Keratinocyte (primary cell): ENCODE measurements around the gene UNC119B. TPM values are rescaled to one million over a fixed set of nuclear protein-coding genes. Genes with fewer than 3 reads are reported as not detected.

Experiments
- DNase-seq: peaks from one replicate; pipeline ENCODE4 v3.0.0-alpha.2; 2011; ENCODE audit warnings: low read depth, missing footprints, low spot score
- FAIRE-seq: peaks from 2 replicates; lab custom pipeline; 2011; peaks lifted over from hg19 to GRCh38; lab: Jason Lieb, UNC
- H2AFZ ChIP-seq: 2 replicates; pipeline ENCODE4 v1.6.0; 2012; ENCODE audit warnings: low read length, control low read depth, inconsistent platforms; ENCODE audit not compliant: control insufficient read depth
- H3K27ac ChIP-seq: 2 replicates; pipeline ENCODE4 v1.5.1; 2011; ENCODE audit warnings: low read length; ENCODE audit not compliant: control insufficient read depth, insufficient read depth
- H3K27me3 ChIP-seq: 3 replicates; pipeline ENCODE4 v1.6.0; 2011; ENCODE audit warnings: low read length; ENCODE audit not compliant: control insufficient read depth, insufficient read depth; ENCODE audit errors: extremely low read depth
- H3K36me3 ChIP-seq, 2 experiments: 2 replicates in 1 of 2; 3 replicates in 1 of 2; pipeline ENCODE4 v1.5.1; 2011; ENCODE audit warnings: low read length in 2 of 2, mild to moderate bottlenecking in 1 of 2; ENCODE audit not compliant: control insufficient read depth in 2 of 2, insufficient read depth in 2 of 2; ENCODE audit errors: extremely low read depth in 1 of 2
- H3K4me1 ChIP-seq: 3 replicates; pipeline ENCODE4 v1.5.1; 2011; ENCODE audit warnings: low read length; ENCODE audit not compliant: control insufficient read depth, insufficient read depth; ENCODE audit errors: extremely low read depth
- H3K4me2 ChIP-seq: 3 replicates; pipeline ENCODE4 v1.6.0; 2011; ENCODE audit warnings: low read depth, low read length; ENCODE audit not compliant: control insufficient read depth, insufficient read depth; ENCODE audit errors: extremely low read depth
- H3K4me3 ChIP-seq, 3 experiments: fragments of 200-600 bp in 1 of 3; sonication (generic) in 1 of 3; 2 replicates in 2 of 3; 3 replicates in 1 of 3; pipeline ENCODE4 v1.5.1; 2011 to 2016; ENCODE audit warnings: low read length in 3 of 3, mild to moderate bottlenecking in 3 of 3, control low read depth in 2 of 3, inconsistent platforms in 1 of 3, low read depth in 1 of 3, mixed read lengths in 1 of 3, mixed run types in 1 of 3, moderate library complexity in 1 of 3; ENCODE audit not compliant: control insufficient read depth in 2 of 3, insufficient read depth in 2 of 3; ENCODE audit errors: extremely low read depth in 1 of 3
- H3K79me2 ChIP-seq: 2 replicates; pipeline ENCODE4 v1.6.0; 2012; ENCODE audit warnings: low read length; ENCODE audit not compliant: control insufficient read depth, insufficient read depth
- H3K9ac ChIP-seq: 3 replicates; pipeline ENCODE4 v1.6.0; 2011; ENCODE audit warnings: low read length; ENCODE audit not compliant: control insufficient read depth, insufficient read depth; ENCODE audit errors: extremely low read depth
- H3K9me1 ChIP-seq: 3 replicates; pipeline ENCODE4 v1.6.0; 2011; ENCODE audit warnings: low read length; ENCODE audit not compliant: control insufficient read depth, insufficient read depth; ENCODE audit errors: extremely low read depth
- H3K9me3 ChIP-seq: 2 replicates; pipeline ENCODE4 v1.5.1; 2012; ENCODE audit warnings: low read depth, low read length; ENCODE audit not compliant: control insufficient read depth
- H4K20me1 ChIP-seq: 3 replicates; pipeline ENCODE4 v1.6.0; 2011; ENCODE audit warnings: low read length; ENCODE audit not compliant: control insufficient read depth, insufficient read depth; ENCODE audit errors: extremely low read depth
- CTCF ChIP-seq, 3 experiments: IDR thresholded peaks in 1 of 3; conservative IDR thresholded peaks in 1 of 3; optimal IDR thresholded peaks in 1 of 3; 2 replicates in 2 of 3; 3 replicates in 1 of 3; pipeline versions ENCODE3 to v1.5.1; 2011; ENCODE audit warnings: low read length in 3 of 3, mild to moderate bottlenecking in 3 of 3, moderate library complexity in 2 of 3, control low read depth in 1 of 3, inconsistent platforms in 1 of 3; ENCODE audit not compliant: insufficient read depth in 2 of 3; ENCODE audit errors: extremely low read depth in 1 of 3
- EZH2 ChIP-seq: IDR thresholded peaks from one replicate; pipeline ENCODE4 v1.6.1; 2012; ENCODE audit warnings: inconsistent platforms, mild to moderate bottlenecking, low read length, moderate library complexity
- dilution Hi-C: fragments of 300-500 bp; cut with MboI; formaldehyde crosslinking; loops from one replicate; pipeline ENCODE4 v1.7.0; 2020; ENCODE audit warnings: low sequenced_read_pairs; ENCODE audit not compliant: extremely low pct_ligation_motif_present
- polyA plus RNA-seq, 5 experiments: library from polyadenylated mRNA; depleted of rRNA in 3 of 5; stranded (reverse) in 3 of 5; stranded (forward) in 1 of 5; unstranded in 1 of 5; fragments of >200 nt; gene quantifications; 1 replicate in 1 of 5; 2 replicates in 3 of 5; 3 replicates in 1 of 5; pipeline versions ENCODE4 v1.2.1 to v1.2.3, GENCODE V29; 2011 to 2012; ENCODE audit warnings: missing spikeins in 2 of 5, low read depth in 1 of 5, low replicate concordance in 1 of 5

The UNC119B gene
- polyA plus RNA-seq, 1 donor (not counting 4 experiments of a cell fraction or from before 2014, with no cell fraction given) = 22.0 TPM

- Histone ChIP-seq H2AFZ (peak within 1 kb of the TSS; percentile 55), H3K4me3 (peak within 1 kb of the TSS; percentile 60 to 72 (median 62)), H3K9ac (peak within 1 kb of the TSS; percentile 73), H3K4me2 (peak within 1 kb of the TSS; percentile 85), H3K27me3 (no peaks in the 10 kb centered on the region), H3K36me3 (peaks cover 17 to 23% of the 10 kb centered on the region in 2 experiments), H3K9me1 (no peaks in the 10 kb centered on the region), H3K27ac (peak within 1 kb of the TSS; percentile 25), H3K4me1 (peaks cover 9% of the 10 kb centered on the region), H3K79me2 (no peaks in the 10 kb centered on the region), H4K20me1 (no peaks in the 10 kb centered on the region), H3K9me3 (no peaks in the 10 kb centered on the region)
- dilution Hi-C loops = no loop called here
- FAIRE-seq = no peak
- TF ChIP-seq EZH2 (no peak), CTCF (optimal IDR thresholded peaks at IDR 0.05 in 1 of 3, IDR thresholded peaks at IDR 0.05 in 1 of 3, conservative IDR thresholded peaks at IDR 0.05 in 1 of 3; ENCODE audit: extremely low read depth in 1 of 3, insufficient read depth in 2 of 3, low read length in 3 of 3) (no peak)
- peak; percentile 21 for DNase-seq
Observed at GRCh38 chr12:120725659-120726509, 15.6 kb downstream of the UNC119B start, which contains the start of gene ACADS. Gene ACADS, plus strand, starts transcription at chr12:120725826. Its CDS starts 60 bp downstream, at chr12:120725886.

GRCh38 chr12:120726510-120726793 is 16.2 kb downstream of the UNC119B start:
- Histone ChIP-seq H3K4me1 (peaks cover 9% of the 10 kb centered on the region), H3K9ac (no peak overlapping the region), H4K20me1 (no peaks in the 10 kb centered on the region), H3K9me3 (no peaks in the 10 kb centered on the region), H3K4me2 (peak overlapping the region; percentile 85), H3K9me1 (no peaks in the 10 kb centered on the region), H3K27ac (no peak overlapping the region), H2AFZ (no peak overlapping the region), H3K36me3 (peaks cover 14 to 17% of the 10 kb centered on the region in 2 experiments), H3K79me2 (no peaks in the 10 kb centered on the region), H3K4me3 (no peak overlapping the region), H3K27me3 (no peaks in the 10 kb centered on the region)
- dilution Hi-C loops = no loop called here
- no peak for TF ChIP-seq EZH2
- no peak for TF ChIP-seq CTCF (optimal IDR thresholded peaks at IDR 0.05 in 1 of 3, IDR thresholded peaks at IDR 0.05 in 1 of 3, conservative IDR thresholded peaks at IDR 0.05 in 1 of 3; ENCODE audit: extremely low read depth in 1 of 3, insufficient read depth in 2 of 3, low read length in 3 of 3)
- FAIRE-seq (no peak), DNase-seq (no peak)
